H9 (cell line): ENCODE results near the gene PRKCG. TPM values are rescaled to one million over a fixed set of nuclear protein-coding genes. Genes with fewer than 3 reads are reported as not detected.

Experiments
- DNase-seq: peaks from one replicate; pipeline ENCODE4 v3.0.0-alpha.2; 2017
- H2AFZ ChIP-seq: one replicate; pipeline ENCODE4 v1.6.1; 2013; ENCODE audit warnings: mild to moderate bottlenecking, low read length, control low read depth, moderate library complexity
- H2AK5ac ChIP-seq: 2 replicates; pipeline ENCODE4 v1.6.1; 2013; ENCODE audit warnings: low read length, control low read depth, mixed read lengths; ENCODE audit not compliant: insufficient read length
- H2BK120ac ChIP-seq: one replicate; pipeline ENCODE4 v1.6.1; 2013; ENCODE audit warnings: low read depth, mild to moderate bottlenecking, low read length, control low read depth, inconsistent platforms; ENCODE audit not compliant: poor library complexity, severe bottlenecking
- H2BK12ac ChIP-seq: 2 replicates; pipeline ENCODE4 v1.6.1; 2013; ENCODE audit warnings: low read length, control low read depth, mixed read lengths, low read depth; ENCODE audit not compliant: insufficient read length
- H2BK15ac ChIP-seq: 2 replicates; pipeline ENCODE4 v1.6.1; 2013; ENCODE audit warnings: low read depth, low read length, control low read depth
- H2BK20ac ChIP-seq: one replicate; pipeline ENCODE4 v1.6.1; 2013; ENCODE audit warnings: low read depth, mild to moderate bottlenecking, low read length, control low read depth, inconsistent platforms; ENCODE audit not compliant: poor library complexity, severe bottlenecking
- H2BK5ac ChIP-seq: 2 replicates; pipeline ENCODE4 v1.6.1; 2013; ENCODE audit warnings: low read length, control low read depth, mixed read lengths; ENCODE audit not compliant: insufficient read length
- H3K14ac ChIP-seq: 2 replicates; pipeline ENCODE4 v1.6.1; 2013; ENCODE audit warnings: low read length, control low read depth; ENCODE audit not compliant: insufficient read depth
- H3K18ac ChIP-seq: 2 replicates; pipeline ENCODE4 v1.6.1; 2013; ENCODE audit warnings: low read depth, mild to moderate bottlenecking, mixed read lengths, low read length, control low read depth; ENCODE audit not compliant: insufficient read length
- H3K23ac ChIP-seq: 2 replicates; pipeline ENCODE4 v1.6.1; 2013; ENCODE audit warnings: low read length, control low read depth, mixed read lengths, low read depth; ENCODE audit not compliant: insufficient read length
- H3K23me2 ChIP-seq: 2 replicates; pipeline ENCODE4 v1.6.1; 2013; ENCODE audit warnings: low read depth, mild to moderate bottlenecking, mixed read lengths, low read length, control low read depth; ENCODE audit not compliant: insufficient read length, poor library complexity, severe bottlenecking
- H3K27ac ChIP-seq: 2 replicates; pipeline ENCODE4 v1.5.1; 2013; ENCODE audit warnings: low read length, control low read depth, mixed read lengths, low read depth; ENCODE audit not compliant: insufficient read length
- H3K27me3 ChIP-seq: 2 replicates; pipeline ENCODE4 v1.6.1; 2013; ENCODE audit warnings: low read length, control low read depth, inconsistent platforms; ENCODE audit not compliant: insufficient read depth
- H3K4ac ChIP-seq: 2 replicates; pipeline ENCODE4 v1.6.1; 2013; ENCODE audit warnings: low read depth, mild to moderate bottlenecking, control low read depth, inconsistent platforms, low read length, moderate library complexity
- H3K4me1 ChIP-seq: 2 replicates; pipeline ENCODE4 v1.6.1; 2013; ENCODE audit warnings: low read length, control low read depth, inconsistent platforms; ENCODE audit not compliant: insufficient read depth
- H3K4me2 ChIP-seq: 2 replicates; pipeline ENCODE4 v1.6.1; 2013; ENCODE audit warnings: low read length, control low read depth, mixed read lengths; ENCODE audit not compliant: insufficient read length, insufficient read depth
- H3K56ac ChIP-seq: 2 replicates; pipeline ENCODE4 v1.6.1; 2013; ENCODE audit warnings: low read depth, mild to moderate bottlenecking, mixed read lengths, low read length, control low read depth; ENCODE audit not compliant: insufficient read length
- H3K79me1 ChIP-seq: 2 replicates; pipeline ENCODE4 v1.6.1; 2013; ENCODE audit warnings: low read depth, mild to moderate bottlenecking, moderate library complexity, low read length, control low read depth, inconsistent platforms; ENCODE audit not compliant: insufficient read depth, poor library complexity, severe bottlenecking
- H3K79me2 ChIP-seq: 2 replicates; pipeline ENCODE4 v1.6.1; 2013; ENCODE audit warnings: low read length, control low read depth, inconsistent platforms; ENCODE audit not compliant: insufficient read depth
- H3K9ac ChIP-seq: 2 replicates; pipeline ENCODE4 v1.6.1; 2013; ENCODE audit warnings: low read length, control low read depth, mixed read lengths; ENCODE audit not compliant: insufficient read length; ENCODE audit errors: extremely low read depth
- H3K9me3 ChIP-seq: one replicate; pipeline ENCODE4 v1.6.1; 2013; ENCODE audit warnings: low read depth, low read length, inconsistent platforms; ENCODE audit not compliant: control insufficient read depth
- H3T11ph ChIP-seq: one replicate; pipeline ENCODE4 v1.6.1; 2013; ENCODE audit warnings: mild to moderate bottlenecking, low read length, control low read depth, inconsistent platforms
- H4K20me1 ChIP-seq: one replicate; pipeline ENCODE4 v1.6.1; 2013; ENCODE audit not compliant: control insufficient read depth, insufficient read length, insufficient read depth
- H4K5ac ChIP-seq: 2 replicates; pipeline ENCODE4 v1.6.1; 2013; ENCODE audit warnings: low read depth, mild to moderate bottlenecking, mixed read lengths, low read length, control low read depth; ENCODE audit not compliant: insufficient read length
- H4K8ac ChIP-seq: replicated peaks from 2 replicates; pipeline ENCODE4 v1.6.1; 2013; ENCODE audit warnings: low read length, control low read depth, mixed read lengths, low read depth; ENCODE audit not compliant: insufficient read length
- H4K91ac ChIP-seq: 2 replicates; pipeline ENCODE4 v1.6.1; 2013; ENCODE audit warnings: low read depth, mild to moderate bottlenecking, moderate library complexity, mixed read lengths, low read length, control low read depth; ENCODE audit not compliant: insufficient read length
- H3K27ac Mint-ChIP-seq, 3 experiments: 2 replicates in 2 of 3; 3 replicates in 1 of 3; pipeline ENCODE4 v1.8.0; 2020 to 2021; ENCODE audit warnings: mixed read lengths in 3 of 3, mild to moderate bottlenecking in 1 of 3, moderate library complexity in 1 of 3
- H3K27me3 Mint-ChIP-seq: 2 replicates; pipeline ENCODE4 v1.8.0; 2021; ENCODE audit warnings: low read depth, mild to moderate bottlenecking, moderate library complexity, mixed read lengths
- H3K36me3 Mint-ChIP-seq, 3 experiments: 2 replicates in 2 of 3; 3 replicates in 1 of 3; pipeline ENCODE4 v1.8.0; 2020 to 2021; ENCODE audit warnings: low read depth in 3 of 3, mixed read lengths in 3 of 3; ENCODE audit not compliant: insufficient read depth in 1 of 3
- H3K4me1 Mint-ChIP-seq, 2 experiments: 2 replicates each; pipeline ENCODE4 v1.8.0; 2020; ENCODE audit warnings: mixed read lengths in 2 of 2
- H3K4me3 Mint-ChIP-seq, 2 experiments: 2 replicates in 1 of 2; 3 replicates in 1 of 2; pipeline ENCODE4 v1.8.0; 2020 to 2021; ENCODE audit warnings: mild to moderate bottlenecking in 2 of 2, mixed read lengths in 2 of 2, moderate library complexity in 1 of 2
- H3K9me3 Mint-ChIP-seq, 2 experiments: 2 replicates in 1 of 2; 3 replicates in 1 of 2; pipeline ENCODE4 v1.8.0; 2020; ENCODE audit warnings: mild to moderate bottlenecking in 2 of 2, mixed read lengths in 2 of 2, moderate library complexity in 1 of 2
- WGBS: extraction: QIAGEN DNeasy Blood & Tissue Kit; methylation state at CpG from one replicate; pipeline ENCODE4 v1.1.7; 2013; ENCODE audit warnings: missing lambda C conversion rate, low lambda C conversion rate, mixed read lengths; ENCODE audit not compliant: insufficient read length; ENCODE audit errors: extremely low coverage; 5-methylcytosine and 5-hydroxymethylcytosine counted together
- total RNA-seq: library from RNA; stranded (reverse); gene quantifications from 2 replicates; pipeline ENCODE4 v1.2.1, GENCODE V29; 2021
- TF ChIP-seq, protein P1 (sequence below): fragments of 200-600 bp; sonication (generic); conservative IDR thresholded peaks from 3 replicates; pipeline ENCODE4 v1.8.0; 2021; ENCODE audit warnings: antibody characterized with exemption, mild to moderate bottlenecking

Gene PRKCG
- total RNA-seq, 1 experiment from 2014 or later = 8.8 TPM

DNA sequence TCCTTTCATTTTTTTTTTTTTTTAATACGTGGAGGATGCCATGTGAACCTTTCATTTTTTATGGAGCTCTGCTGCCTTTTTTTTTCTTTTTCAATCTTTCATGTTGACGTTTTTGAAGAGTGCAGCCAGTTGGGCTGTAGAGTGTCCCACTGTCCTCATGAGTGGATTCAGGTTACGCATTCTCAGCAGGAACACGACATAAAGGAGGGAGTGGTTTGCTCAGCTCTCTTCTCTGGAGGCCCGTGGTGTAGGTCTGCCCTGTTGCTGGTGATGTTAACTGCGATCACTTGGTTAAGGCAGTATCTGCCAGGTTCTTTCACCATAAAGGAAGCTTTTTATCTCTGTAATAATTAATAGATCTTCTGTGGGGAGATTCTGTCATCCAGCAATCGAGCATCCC, 54.0 kb downstream of the PRKCG start:
- Histone ChIP-seq H2BK20ac (no peak overlapping the region), H3K4me2 (no peak overlapping the region), H3K23ac (no peak overlapping the region), H4K91ac (no peak overlapping the region), H3K18ac (no peak overlapping the region), H2AK5ac (no peak overlapping the region), H3K23me2 (no peaks in the 10 kb centered on the region), H3K79me2 (no peaks in the 10 kb centered on the region), H3K14ac (no peak overlapping the region), H4K5ac (no peak overlapping the region), H2BK5ac (no peak overlapping the region), H3K4ac (no peak overlapping the region), H3K9me3 (no peaks in the 10 kb centered on the region), H2BK120ac (no peak overlapping the region), H3K27me3 (no peaks in the 10 kb centered on the region), H2BK12ac (no peak overlapping the region), H3T11ph (no peak overlapping the region), H3K4me1 (no peaks in the 10 kb centered on the region; the same call in 1 of the 2 replicates), H3K27ac (no peak overlapping the region), H2AFZ (no peak overlapping the region), H3K9ac (no peak overlapping the region), H4K20me1 (no peaks in the 10 kb centered on the region), H4K8ac (no peak overlapping the region), H3K79me1 (no peaks in the 10 kb centered on the region), H2BK15ac (no peak overlapping the region), H3K56ac (no peak overlapping the region)
- no CpG with 5 or more reads among the region's 7 CpGs for WGBS
- no peak overlapping the region for H3K4me3 Mint-ChIP-seq
- peak overlapping the region in 2 of 3 experiments; percentile 7 to 71; a peak in 3 of 7 replicates for H3K27ac Mint-ChIP-seq
- peaks cover under 1% of the 10 kb centered on the region; the same call in 1 of the 2 replicates for H3K27me3 Mint-ChIP-seq
- H3K4me1 Mint-ChIP-seq = peaks cover 5 to 7% of the 10 kb centered on the region in 2 experiments
- H3K36me3 Mint-ChIP-seq = peaks cover 28 to 61% (median 37%) of the 10 kb centered on the region in 3 experiments; a peak in 6 of 7 replicates
- TF ChIP-seq, protein P1, sequence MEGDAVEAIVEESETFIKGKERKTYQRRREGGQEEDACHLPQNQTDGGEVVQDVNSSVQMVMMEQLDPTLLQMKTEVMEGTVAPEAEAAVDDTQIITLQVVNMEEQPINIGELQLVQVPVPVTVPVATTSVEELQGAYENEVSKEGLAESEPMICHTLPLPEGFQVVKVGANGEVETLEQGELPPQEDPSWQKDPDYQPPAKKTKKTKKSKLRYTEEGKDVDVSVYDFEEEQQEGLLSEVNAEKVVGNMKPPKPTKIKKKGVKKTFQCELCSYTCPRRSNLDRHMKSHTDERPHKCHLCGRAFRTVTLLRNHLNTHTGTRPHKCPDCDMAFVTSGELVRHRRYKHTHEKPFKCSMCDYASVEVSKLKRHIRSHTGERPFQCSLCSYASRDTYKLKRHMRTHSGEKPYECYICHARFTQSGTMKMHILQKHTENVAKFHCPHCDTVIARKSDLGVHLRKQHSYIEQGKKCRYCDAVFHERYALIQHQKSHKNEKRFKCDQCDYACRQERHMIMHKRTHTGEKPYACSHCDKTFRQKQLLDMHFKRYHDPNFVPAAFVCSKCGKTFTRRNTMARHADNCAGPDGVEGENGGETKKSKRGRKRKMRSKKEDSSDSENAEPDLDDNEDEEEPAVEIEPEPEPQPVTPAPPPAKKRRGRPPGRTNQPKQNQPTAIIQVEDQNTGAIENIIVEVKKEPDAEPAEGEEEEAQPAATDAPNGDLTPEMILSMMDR = no peak
- no peaks in the 10 kb centered on the region for H3K9me3 Mint-ChIP-seq
- DNase-seq = no peak
